Measurements from ENCODE around the gene TAS2R30. TPM values are rescaled to one million over a fixed set of nuclear protein-coding genes. Genes with fewer than 3 reads are reported as not detected.

Gene TAS2R30
- total RNA-seq, 1 experiment from 2014 or later, result 1.4 TPM

DNA sequence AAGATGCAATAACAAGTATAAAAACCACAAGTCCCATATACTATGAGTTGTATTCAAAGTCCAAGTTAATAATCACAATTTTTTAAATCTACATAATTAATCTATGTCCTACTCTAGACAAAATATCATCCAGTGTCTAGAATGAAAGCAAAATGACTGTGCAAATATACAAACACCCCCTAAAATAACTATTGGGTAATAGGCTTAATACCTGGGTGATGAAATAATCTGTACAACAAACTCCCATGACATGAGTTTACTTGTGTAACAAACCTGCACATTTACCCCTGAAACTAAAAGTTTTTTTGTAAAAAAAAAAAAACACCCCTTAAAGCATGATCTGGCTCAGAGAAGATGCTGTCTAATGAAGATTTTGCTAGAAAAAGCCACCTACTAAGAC lies 48.1 kb upstream of the TAS2R30 start:
- H3K4me3 Mint-ChIP-seq, result no peak overlapping the region
- TF ChIP-seq GABPB1 (CRISPR knock-in tag; IDR thresholded peaks at IDR 0.05) (no peak), ZNF416 (CRISPR knock-in tag; IDR thresholded peaks at IDR 0.05) (no peak), FOXK1 (CRISPR knock-in tag; IDR thresholded peaks at IDR 0.05) (no peak)
- TF ChIP-seq, protein P1, sequence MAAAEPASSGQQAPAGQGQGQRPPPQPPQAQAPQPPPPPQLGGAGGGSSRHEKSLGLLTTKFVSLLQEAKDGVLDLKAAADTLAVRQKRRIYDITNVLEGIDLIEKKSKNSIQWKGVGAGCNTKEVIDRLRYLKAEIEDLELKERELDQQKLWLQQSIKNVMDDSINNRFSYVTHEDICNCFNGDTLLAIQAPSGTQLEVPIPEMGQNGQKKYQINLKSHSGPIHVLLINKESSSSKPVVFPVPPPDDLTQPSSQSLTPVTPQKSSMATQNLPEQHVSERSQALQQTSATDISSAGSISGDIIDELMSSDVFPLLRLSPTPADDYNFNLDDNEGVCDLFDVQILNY (CRISPR knock-in tag; IDR thresholded peaks at IDR 0.05), result no peak
- TF ChIP-seq, protein P2, sequence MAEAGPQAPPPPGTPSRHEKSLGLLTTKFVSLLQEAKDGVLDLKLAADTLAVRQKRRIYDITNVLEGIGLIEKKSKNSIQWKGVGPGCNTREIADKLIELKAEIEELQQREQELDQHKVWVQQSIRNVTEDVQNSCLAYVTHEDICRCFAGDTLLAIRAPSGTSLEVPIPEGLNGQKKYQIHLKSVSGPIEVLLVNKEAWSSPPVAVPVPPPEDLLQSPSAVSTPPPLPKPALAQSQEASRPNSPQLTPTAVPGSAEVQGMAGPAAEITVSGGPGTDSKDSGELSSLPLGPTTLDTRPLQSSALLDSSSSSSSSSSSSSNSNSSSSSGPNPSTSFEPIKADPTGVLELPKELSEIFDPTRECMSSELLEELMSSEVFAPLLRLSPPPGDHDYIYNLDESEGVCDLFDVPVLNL (CRISPR knock-in tag; IDR thresholded peaks at IDR 0.05; ENCODE audit: borderline replicate concordance, low read depth), result no peak
- H3K27ac Mint-ChIP-seq, result no peak overlapping the region
- peaks cover 3% of the 10 kb centered on the region; the same call in 1 of the 2 replicates for H3K4me1 Mint-ChIP-seq
- no peaks in the 10 kb centered on the region for H3K27me3 Mint-ChIP-seq (ENCODE audit: low read depth)
- CTCF ChIA-PET, result interaction anchor here (0.7 kb wide), 1 partner anchor 113 kb away, joined by 3 read pairs; no protein-coding TSS in a partner anchor
- no peak for ATAC-seq
- no peak for DNase-seq (ENCODE audit: low spot score)
- H3K9me3 Mint-ChIP-seq, result no peaks in the 10 kb centered on the region
- no peaks in the 10 kb centered on the region for H3K36me3 Mint-ChIP-seq
- POLR2A ChIA-PET, result no interaction called here

DNA sequence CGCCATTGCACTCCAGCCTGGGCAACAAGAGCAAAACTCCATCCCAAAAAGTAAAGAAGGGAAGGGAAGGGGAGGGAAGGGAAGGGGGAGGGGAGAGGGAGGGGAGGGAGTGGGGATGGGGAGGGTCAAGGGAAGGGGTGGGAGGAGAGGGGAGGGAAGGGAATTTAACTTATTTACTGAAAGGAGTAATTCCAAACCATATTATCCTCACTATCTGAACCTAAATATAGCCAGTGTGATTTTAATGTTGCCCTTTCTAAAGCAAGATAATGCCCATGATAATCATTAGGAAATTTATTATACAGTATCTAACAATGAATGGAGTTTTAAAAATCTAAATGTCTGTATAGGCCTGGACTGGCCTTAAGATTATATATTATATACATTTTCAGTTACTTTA lies 43.8 kb upstream of the TAS2R30 start:
- H3K4me3 Mint-ChIP-seq, result no peak overlapping the region
- no peaks in the 10 kb centered on the region for H3K9me3 Mint-ChIP-seq
- TF ChIP-seq FOXP1 (CRISPR knock-in tag; IDR thresholded peaks at IDR 0.05; ENCODE audit: borderline replicate concordance) (no peak), NR1H2 (CRISPR knock-in tag; IDR thresholded peaks at IDR 0.05) (no peak), ERG (CRISPR knock-in tag; IDR thresholded peaks at IDR 0.05) (no peak), SMAD3 (CRISPR knock-in tag; IDR thresholded peaks at IDR 0.05; ENCODE audit: borderline replicate concordance) (no peak), PRDM15 (CRISPR knock-in tag; IDR thresholded peaks at IDR 0.05) (no peak), ARID4B (CRISPR knock-in tag; IDR thresholded peaks at IDR 0.05; ENCODE audit: borderline replicate concordance) (no peak), NR3C1 (CRISPR knock-in tag; conservative IDR thresholded peaks at IDR 0.05; ENCODE audit: low read depth) (no peak)
- TF ChIP-seq, protein P2 (CRISPR knock-in tag; IDR thresholded peaks at IDR 0.05; ENCODE audit: borderline replicate concordance, low read depth), result no peak
- TF ChIP-seq, protein P3, sequence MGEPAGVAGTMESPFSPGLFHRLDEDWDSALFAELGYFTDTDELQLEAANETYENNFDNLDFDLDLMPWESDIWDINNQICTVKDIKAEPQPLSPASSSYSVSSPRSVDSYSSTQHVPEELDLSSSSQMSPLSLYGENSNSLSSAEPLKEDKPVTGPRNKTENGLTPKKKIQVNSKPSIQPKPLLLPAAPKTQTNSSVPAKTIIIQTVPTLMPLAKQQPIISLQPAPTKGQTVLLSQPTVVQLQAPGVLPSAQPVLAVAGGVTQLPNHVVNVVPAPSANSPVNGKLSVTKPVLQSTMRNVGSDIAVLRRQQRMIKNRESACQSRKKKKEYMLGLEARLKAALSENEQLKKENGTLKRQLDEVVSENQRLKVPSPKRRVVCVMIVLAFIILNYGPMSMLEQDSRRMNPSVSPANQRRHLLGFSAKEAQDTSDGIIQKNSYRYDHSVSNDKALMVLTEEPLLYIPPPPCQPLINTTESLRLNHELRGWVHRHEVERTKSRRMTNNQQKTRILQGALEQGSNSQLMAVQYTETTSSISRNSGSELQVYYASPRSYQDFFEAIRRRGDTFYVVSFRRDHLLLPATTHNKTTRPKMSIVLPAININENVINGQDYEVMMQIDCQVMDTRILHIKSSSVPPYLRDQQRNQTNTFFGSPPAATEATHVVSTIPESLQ (CRISPR knock-in tag; IDR thresholded peaks at IDR 0.05), result no peak
- TF ChIP-seq, protein P4, sequence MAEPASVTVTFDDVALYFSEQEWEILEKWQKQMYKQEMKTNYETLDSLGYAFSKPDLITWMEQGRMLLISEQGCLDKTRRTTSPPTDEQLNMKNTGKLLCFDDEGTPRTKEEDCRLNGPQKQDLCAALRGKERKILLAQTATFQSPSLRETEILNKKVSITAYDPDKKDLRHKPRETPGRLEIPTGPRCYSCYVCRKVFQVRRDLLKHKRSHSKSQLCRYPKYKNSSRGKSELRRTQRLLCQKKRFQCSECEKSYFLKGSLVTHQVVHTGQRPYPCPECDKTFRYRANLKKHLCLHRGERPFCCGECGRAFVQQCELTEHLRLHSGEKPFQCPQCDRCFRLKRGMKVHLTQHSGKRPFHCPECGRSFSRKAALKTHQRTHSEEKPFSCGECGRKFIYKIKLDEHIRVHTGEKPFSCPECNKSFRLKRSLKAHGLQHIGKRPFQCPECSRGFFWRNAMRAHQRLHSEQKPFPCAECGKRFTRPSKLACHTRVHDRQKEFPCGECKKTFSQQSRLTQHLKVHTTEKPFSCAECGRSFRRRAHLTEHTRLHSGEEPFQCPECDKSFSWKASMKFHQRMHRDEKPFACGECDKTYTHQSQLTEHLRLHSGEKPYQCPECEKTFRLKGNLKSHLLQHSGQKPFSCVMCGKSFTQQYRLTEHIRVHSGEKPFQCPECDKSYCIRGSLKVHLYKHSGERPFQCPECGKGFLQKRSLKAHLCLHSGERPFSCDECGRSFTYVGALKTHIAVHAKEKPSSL (CRISPR knock-in tag; conservative IDR thresholded peaks at IDR 0.05), result no peak
- TF ChIP-seq, protein P5, sequence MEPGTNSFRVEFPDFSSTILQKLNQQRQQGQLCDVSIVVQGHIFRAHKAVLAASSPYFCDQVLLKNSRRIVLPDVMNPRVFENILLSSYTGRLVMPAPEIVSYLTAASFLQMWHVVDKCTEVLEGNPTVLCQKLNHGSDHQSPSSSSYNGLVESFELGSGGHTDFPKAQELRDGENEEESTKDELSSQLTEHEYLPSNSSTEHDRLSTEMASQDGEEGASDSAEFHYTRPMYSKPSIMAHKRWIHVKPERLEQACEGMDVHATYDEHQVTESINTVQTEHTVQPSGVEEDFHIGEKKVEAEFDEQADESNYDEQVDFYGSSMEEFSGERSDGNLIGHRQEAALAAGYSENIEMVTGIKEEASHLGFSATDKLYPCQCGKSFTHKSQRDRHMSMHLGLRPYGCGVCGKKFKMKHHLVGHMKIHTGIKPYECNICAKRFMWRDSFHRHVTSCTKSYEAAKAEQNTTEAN (CRISPR knock-in tag; IDR thresholded peaks at IDR 0.05), result no peak

More for the DNA sequence above, 43.8 kb upstream of the TAS2R30 start:
- ChIA-PET POLR2A (no interaction called here), CTCF (no interaction called here)
- ATAC-seq, result no peak
- Mint-ChIP-seq H3K36me3 (no peaks in the 10 kb centered on the region), H3K27me3 (ENCODE audit: low read depth) (no peaks in the 10 kb centered on the region), H3K4me1 (peaks cover 12% of the 10 kb centered on the region), H3K27ac (no peak overlapping the region)
- no peak for DNase-seq (ENCODE audit: low spot score)
